NCI-H2081 treated with DMSO at 0.1 percent for 48 hours (cell line): ENCODE measurements around the gene CFTR.

ENCODE experiments used
- DNase-seq: peaks from one replicate; lab custom pipeline; 2025; lab: John Stamatoyannopoulos, UW

CFTR gene

GRCh38 chr7:117590191-117590590 is 110.4 kb downstream of the CFTR start:
- DNase-seq: no peak

DNA sequence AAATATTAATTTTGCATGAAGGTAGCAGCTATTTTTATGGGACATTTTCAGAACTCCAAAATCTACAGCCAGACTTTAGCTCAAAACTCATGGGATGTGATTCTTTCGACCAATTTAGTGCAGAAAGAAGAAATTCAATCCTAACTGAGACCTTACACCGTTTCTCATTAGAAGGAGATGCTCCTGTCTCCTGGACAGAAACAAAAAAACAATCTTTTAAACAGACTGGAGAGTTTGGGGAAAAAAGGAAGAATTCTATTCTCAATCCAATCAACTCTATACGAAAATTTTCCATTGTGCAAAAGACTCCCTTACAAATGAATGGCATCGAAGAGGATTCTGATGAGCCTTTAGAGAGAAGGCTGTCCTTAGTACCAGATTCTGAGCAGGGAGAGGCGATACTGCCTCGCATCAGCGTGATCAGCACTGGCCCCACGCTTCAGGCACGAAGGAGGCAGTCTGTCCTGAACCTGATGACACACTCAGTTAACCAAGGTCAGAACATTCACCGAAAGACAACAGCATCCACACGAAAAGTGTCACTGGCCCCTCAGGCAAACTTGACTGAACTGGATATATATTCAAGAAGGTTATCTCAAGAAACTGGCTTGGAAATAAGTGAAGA is 112.3 kb downstream of the CFTR start:
- no peak for DNase-seq

DNA sequence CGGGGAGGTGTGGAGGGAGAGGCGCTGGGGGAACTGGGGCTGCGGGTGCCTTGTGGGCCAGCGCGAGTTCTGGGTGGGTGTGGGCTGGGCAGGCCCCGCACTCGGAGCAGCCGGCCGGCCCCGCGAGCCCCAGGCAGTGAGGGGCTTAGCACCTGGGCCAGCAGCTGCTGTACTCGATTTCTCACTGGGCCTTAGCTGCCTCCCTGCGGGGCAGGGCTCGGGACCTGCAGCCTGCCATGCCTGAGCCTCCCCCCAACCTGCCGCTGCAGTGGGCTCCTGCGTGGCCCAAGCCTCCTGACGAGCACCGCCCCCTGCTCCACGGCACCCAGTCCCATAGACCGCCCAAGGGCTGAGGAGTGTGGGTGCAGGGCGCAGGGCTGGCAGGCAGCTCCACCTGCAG is 116.3 kb downstream of the CFTR start:
- no peak for DNase-seq

DNA sequence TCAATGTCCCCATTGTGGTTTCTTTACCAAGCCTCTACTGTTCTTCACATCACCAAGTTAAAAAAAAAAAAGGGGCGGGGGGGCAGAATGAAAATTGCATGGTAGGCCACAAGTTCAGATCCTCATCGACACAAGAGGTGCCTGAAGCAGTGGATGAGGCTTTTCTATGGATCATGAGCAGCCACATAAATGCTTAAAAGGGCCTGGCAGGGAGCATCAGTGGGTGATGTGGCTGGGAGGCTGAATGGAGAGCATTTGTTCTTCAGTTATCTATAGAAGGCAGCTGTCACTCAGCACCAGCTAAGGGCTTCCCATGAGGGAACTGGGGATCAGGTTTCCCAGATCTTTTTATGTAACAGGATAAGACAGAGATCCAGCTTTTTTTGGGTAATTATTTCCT is 117.9 kb downstream of the CFTR start:
- DNase-seq: no peak

- no peak for DNase-seq
Measured at GRCh38 chr7:117600911-117601310, 121.1 kb downstream of the CFTR start.

DNA sequence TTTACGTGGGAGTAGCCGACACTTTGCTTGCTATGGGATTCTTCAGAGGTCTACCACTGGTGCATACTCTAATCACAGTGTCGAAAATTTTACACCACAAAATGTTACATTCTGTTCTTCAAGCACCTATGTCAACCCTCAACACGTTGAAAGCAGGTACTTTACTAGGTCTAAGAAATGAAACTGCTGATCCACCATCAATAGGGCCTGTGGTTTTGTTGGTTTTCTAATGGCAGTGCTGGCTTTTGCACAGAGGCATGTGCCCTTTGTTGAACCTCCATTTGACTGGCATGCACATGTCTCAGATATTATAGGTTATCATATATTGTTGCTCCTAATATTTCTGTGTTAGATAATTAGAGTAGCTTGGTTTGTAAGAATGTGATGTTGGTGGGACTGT is 123.8 kb downstream of the CFTR start:
- DNase-seq: no peak

DNA sequence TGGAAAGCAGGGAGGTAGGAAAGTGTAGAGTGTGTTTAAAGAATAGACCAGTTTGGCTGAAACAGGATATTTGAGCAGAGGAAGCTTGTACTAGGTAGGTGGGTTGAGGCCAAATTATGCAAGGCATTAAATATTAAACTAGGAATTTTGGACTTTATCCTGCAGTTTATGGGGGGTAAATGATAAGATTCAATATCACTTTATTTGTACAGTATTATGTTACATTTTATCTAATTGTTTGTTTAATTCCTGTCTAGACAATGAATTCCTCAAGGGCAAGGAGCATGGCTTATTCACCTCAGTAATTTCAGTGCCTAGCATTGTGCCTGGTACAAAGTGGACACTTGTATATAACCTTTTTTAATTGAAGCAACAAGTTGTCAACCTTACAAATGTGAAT is 125.9 kb downstream of the CFTR start:
- no peak for DNase-seq

- DNase-seq: no peak
Measured at GRCh38 chr7:117606132-117606531, 126.3 kb downstream of the CFTR start.

DNA sequence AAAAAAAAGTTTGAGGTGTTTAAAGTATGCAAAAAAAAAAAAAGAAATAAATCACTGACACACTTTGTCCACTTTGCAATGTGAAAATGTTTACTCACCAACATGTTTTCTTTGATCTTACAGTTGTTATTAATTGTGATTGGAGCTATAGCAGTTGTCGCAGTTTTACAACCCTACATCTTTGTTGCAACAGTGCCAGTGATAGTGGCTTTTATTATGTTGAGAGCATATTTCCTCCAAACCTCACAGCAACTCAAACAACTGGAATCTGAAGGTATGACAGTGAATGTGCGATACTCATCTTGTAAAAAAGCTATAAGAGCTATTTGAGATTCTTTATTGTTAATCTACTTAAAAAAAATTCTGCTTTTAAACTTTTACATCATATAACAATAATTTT is 130.6 kb downstream of the CFTR start:
- no peak for DNase-seq

DNA sequence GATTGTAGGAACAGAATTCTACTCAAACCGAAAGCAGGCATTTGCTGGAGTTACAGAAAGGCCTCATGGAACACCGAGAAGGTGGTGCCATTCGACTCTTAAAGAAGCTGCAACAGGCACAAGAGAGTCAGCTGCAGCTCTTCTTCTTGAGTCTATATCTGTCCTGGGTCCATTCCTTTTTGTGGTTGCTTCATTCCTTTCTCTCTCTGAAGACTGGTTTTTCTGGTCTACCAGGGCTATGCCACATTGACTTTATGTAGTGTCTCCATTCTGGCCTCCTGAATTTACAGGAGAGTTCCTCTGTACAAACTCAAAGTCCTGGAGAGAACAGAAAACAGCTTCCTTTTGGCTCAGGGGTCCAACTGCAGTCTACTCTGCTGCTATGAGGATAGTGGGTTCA is 132.8 kb downstream of the CFTR start:
- no peak for DNase-seq

DNA sequence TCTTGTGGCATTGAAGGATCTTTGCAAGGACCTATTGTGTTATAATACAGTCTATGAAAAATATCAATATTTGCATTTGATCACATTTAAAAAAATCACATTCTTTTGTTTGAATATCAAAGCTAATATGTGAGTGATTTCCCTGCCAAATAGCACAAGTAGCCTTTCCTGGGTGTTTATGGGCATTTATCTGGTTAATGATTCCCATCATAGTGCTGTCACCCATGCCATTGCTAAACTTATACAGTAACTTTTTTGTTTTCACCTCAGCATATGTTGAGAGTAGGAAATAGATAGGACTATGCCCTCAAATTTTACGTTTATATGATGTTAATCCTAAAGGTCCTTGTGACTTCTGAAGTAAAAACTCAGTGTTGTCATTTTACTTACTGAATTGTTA is 136.9 kb downstream of the CFTR start:
- DNase-seq: no peak

- DNase-seq: no peak
Measured at GRCh38 chr7:117619681-117620080, 139.9 kb downstream of the CFTR start.

DNA sequence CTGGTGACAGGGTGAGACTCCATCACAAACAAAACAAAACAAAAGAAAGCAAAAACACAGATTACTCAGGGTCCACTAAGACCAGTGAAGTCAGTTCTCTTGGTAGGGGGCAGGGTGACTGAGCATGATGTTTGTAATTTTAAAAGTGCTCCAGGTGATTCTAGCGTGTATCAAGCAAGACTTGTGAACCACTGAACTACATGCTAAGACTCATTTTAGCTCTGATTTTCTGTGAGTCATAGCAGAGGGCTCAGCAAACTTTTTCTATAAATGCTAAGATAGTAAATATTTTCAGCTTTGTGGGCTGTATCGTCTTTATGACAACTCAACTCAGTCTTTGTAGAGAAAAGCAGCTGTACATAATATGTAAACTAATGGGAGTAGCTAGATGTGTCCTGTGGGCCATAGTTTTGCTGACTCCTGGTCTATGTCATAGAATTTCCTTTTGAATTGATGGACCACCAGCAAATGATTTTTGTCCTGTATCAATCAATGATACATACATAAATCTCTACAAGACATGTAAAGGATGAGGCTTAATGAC is 141.3 kb downstream of the CFTR start:
- no peak for DNase-seq

DNA sequence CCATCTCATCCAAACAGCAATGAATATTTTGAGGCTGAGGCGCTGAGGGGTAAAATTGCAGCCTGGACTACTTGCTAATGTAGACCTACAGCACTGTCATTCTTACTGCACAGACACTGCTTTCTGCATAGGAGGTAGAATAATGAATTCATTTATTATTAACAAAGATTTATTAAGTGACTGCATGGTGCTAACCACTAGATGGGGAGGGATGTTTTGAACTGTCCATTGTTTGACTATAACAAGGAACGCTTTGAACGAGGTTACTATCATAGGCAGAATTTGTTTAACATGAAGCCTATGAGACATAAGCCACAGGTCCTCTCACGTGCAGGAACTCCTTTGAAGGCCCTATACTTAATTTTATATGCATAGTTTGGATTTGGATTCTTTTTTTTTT is 143.8 kb downstream of the CFTR start:
- DNase-seq: no peak

DNA sequence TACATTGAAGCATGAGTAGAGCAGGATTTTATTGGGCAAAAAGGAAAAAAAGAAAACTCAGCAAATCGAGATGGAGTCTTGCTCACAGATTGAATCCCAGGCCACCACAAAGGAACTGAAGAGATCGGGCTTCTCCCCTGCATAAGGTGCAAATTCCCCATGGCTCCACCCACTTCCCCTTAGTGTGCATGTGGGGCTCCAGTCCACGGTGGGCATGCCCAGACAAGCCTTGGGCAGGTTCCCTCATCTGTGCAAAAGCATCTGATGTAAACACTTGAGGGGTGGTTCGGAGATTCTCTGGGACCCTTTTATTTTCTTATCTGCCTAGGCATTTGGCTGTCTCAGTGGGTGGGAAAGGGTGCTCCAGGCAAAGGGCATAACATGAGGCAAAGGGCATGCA is 150.7 kb downstream of the CFTR start:
- no peak for DNase-seq

DNA sequence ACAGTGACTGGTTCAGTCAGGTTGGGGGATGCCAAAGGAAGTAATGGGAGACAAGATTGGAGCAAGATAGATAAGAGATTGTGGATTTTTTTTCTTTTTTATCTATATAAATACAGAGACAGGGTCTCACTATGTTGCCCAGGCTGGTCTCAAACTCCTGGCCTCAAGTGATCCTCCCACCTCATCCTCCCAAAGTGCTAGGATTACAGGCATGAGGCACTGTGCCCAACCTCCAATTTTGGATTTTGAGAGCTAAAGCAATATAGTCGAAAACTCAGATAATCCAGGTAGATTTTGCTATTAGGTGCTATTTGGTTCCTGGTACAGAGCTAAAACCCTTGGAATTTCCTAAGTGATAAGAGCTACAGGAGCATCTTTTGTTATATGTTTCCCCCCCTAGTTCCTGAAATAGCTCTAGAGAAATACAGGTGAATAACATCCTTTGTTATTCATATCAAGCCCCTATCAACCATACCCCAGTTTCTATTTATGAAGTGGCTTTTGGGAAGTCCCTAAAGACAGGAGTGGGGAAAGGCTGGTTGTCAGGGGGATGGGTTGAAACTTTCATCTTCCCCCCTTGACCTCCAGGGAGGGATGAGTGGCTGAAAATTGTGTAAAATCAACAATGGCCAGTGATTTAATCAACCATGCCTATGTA is 151.2 kb downstream of the CFTR start:
- DNase-seq: no peak

DNA sequence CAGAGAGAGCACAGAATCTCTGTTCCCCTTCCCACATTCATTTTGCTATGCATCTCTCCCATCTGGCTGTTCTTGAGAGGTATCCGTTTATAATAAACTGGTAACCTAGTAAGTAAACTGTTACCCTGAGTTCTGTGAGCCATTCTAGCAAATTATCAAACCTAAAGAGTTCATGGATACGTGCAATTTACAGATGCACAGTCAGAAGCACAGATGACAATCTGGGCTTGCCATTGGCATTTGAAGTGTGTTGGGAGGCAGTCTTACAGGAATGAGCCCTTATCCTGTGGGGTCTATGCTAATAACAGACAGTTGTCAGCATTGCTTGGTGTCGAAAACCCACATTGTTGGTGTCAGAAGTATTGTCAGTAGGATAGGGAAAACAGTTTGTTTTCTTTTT is 151.8 kb downstream of the CFTR start:
- DNase-seq: no peak

DNA sequence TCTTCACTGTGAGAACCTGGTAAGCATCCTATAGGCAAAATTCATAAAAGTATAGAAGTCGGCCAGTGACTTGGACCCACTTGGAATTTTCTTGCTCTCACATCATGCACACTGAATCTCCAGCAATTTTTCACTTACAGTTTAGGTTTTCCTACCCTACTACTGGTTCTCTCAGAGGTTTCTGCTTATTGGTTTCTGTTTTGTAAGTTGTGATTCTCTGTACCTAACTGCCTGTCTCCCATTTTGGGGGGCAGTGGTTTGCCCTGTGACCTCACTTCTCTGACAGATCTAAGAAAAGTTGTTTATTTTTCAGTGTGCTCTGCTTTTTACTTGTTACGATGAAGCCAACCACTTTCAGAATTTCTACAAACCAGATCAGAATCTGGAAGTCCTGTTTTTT is 158.1 kb downstream of the CFTR start:
- DNase-seq: no peak

DNA sequence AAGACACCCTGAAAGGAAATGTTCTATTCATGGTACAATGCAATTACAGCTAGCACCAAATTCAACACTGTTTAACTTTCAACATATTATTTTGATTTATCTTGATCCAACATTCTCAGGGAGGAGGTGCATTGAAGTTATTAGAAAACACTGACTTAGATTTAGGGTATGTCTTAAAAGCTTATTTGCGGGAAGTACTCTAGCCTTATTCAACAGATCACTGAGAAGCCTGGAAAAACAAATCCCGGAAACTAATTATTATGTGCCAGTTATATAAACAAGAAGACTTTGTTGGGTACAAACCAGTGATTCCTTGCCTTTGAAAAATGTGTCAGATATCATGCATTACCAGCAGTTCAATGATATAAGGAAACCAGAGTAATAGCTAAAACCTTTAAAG is 160.1 kb downstream of the CFTR start:
- DNase-seq: no peak

GRCh38 chr7:117640465-117640864 is 160.6 kb downstream of the CFTR start:
- no peak for DNase-seq

DNA sequence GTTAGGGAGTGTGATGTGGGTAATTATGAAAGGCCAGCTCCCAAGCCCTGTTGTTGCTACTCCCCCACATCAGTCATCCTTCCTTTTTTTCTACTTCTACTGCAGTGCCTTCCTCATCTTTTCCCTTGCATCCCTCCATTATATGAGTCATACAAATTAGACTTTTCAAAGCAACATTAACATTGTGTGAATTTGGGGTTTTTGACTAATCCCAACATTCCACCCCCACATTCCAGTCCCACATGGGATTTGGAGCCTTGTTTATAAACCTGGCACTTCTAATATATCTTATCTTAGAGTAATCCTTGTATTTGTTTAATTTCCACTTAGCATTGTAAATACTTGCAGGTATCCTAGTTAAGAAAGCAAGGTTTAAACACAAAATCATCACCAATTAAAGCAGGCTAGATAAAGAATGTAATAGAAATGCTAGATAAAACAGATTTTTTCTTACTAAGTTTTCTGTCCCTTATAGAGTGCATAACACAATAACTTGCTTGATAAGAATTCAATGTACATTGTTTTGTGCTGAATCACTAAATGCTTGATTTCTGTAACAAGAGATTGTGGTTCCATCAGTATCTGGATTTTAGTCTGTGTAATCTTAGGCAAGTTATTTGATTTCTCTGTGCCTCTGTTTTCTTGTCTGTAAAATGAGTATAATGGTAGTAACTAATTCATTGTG is 165.8 kb downstream of the CFTR start:
- no peak for DNase-seq

DNA sequence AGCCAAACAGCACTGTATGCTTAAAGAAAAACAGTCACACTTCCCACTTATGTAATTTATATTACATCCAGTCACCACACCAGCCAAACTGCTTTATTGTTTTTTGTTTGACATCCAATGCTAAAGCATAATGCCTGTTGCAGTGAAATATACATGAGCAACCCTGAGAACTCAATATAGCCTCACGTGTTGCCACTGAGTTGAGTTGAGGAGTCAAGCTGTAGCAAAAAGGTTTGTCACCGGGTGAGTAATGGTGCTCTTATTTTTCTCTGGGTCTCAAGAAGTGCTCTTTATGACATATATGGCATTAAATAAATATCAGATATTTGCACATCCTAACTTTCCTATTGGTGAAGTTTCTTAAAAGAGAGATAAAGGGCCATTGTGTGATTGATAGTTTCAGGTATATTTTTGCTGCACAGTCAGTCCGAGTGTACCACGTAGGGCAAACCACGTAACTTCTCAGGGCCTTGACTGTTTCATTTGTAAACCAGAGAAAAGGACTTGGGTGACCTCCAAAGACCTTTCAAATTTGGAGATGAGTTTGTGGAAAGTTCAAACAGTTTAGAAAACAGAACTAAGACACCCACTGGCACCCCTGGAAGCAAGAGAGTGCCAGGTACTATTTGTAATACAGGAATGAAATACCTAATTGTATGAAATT is 168.5 kb downstream of the CFTR start:
- no peak for DNase-seq
